A549 (cell line): ENCODE measurements around the gene BRSK2. TPM values are rescaled to one million over a fixed set of nuclear protein-coding genes. Genes with fewer than 3 reads are reported as not detected.

Experiments
- BCL3 ChIP-seq: fragments of >200 bp; sonication (Bioruptor Twin); formaldehyde crosslinking; IDR thresholded peaks from 3 replicates; pipeline ENCODE4 v1.6.1; 2016
- CBX8 ChIP-seq: fragments of 200-600 bp; sonication (generic); IDR thresholded peaks from 2 replicates; pipeline ENCODE4 v1.6.1; 2016
- CHD2 ChIP-seq: fragments of 150-350 bp; IDR thresholded peaks from 2 replicates; pipeline ENCODE4 v1.6.1; 2014; ENCODE audit warnings: low read length; ENCODE audit not compliant: partially characterized antibody
- EP300 ChIP-seq, 2 experiments: fragments of >200 bp; sonication (Bioruptor Twin); formaldehyde crosslinking; IDR thresholded peaks; 2 replicates in 1 of 2; 3 replicates in 1 of 2; pipeline ENCODE4 v1.6.1; 2016 to 2017
- FOSL2 ChIP-seq, 2 experiments: fragments of 450-650 bp in 1 of 2; fragments of >200 bp in 1 of 2; sonication (Bioruptor Twin) in 1 of 2; formaldehyde crosslinking; IDR thresholded peaks; 2 replicates each; pipeline versions ENCODE4 v1.5.0 to v1.6.1; 2016 to 2020; ENCODE audit warnings: mild to moderate bottlenecking in 1 of 2, moderate library complexity in 1 of 2
- HDAC2 ChIP-seq: fragments of 200-600 bp; sonication (generic); IDR thresholded peaks from 2 replicates; pipeline ENCODE4 v1.6.1; 2016
- HEYL ChIP-seq: fragments of 250-450 bp; sonication (Bioruptor Pico); IDR thresholded peaks from 2 replicates; pipeline ENCODE4 v1.8.0; 2021; ENCODE audit warnings: mild to moderate bottlenecking, moderate library complexity
- HMGXB4 ChIP-seq: fragments of 250-450 bp; sonication (Bioruptor Pico); IDR thresholded peaks from 2 replicates; pipeline ENCODE4 v1.5.0; 2021; ENCODE audit warnings: mild to moderate bottlenecking, moderate library complexity, borderline replicate concordance
- HOXB13 ChIP-seq: fragments of 250-450 bp; sonication (Bioruptor Pico); IDR thresholded peaks from 2 replicates; pipeline ENCODE4 v1.5.0; 2020; ENCODE audit warnings: low read depth, mild to moderate bottlenecking, moderate library complexity
- MAFK ChIP-seq: fragments of 450-650 bp; IDR thresholded peaks from 2 replicates; pipeline ENCODE4 v1.6.1; 2014; ENCODE audit not compliant: partially characterized antibody
- MAX ChIP-seq: IDR thresholded peaks from 2 replicates; pipeline ENCODE4 v1.6.1; 2012
- MAZ ChIP-seq: fragments of 150-350 bp; IDR thresholded peaks from 2 replicates; pipeline ENCODE4 v1.6.1; 2014; ENCODE audit warnings: antibody characterized with exemption, low read depth, low read length, borderline replicate concordance
- NR3C1 ChIP-seq: fragments of >200 bp; sonication (Bioruptor Twin); formaldehyde crosslinking; IDR thresholded peaks from 3 replicates; pipeline ENCODE4 v1.6.1; 2017
- POLR2A ChIP-seq: IDR thresholded peaks from 2 replicates; pipeline ENCODE4 v1.6.1; 2012; ENCODE audit warnings: mild to moderate bottlenecking, low read length
- RAD21 ChIP-seq, 2 experiments: fragments of >200 bp in 1 of 2; sonication (Bioruptor Twin) in 1 of 2; formaldehyde crosslinking in 1 of 2; IDR thresholded peaks in 1 of 2; conservative IDR thresholded peaks in 1 of 2; 2 replicates in 1 of 2; 3 replicates in 1 of 2; pipeline ENCODE4 v1.6.1; 2012 to 2018; ENCODE audit warnings: inconsistent platforms in 1 of 2
- RNF2 ChIP-seq: fragments of 200-600 bp; sonication (generic); IDR thresholded peaks from 2 replicates; pipeline ENCODE4 v1.6.1; 2016; ENCODE audit warnings: low read depth, mild to moderate bottlenecking, antibody characterized with exemption, moderate library complexity, borderline replicate concordance
- SMC3 ChIP-seq: fragments of >200 bp; sonication (Bioruptor Twin); formaldehyde crosslinking; IDR thresholded peaks from 3 replicates; pipeline ENCODE4 v1.6.1; 2018; ENCODE audit warnings: inconsistent platforms
- TP53 ChIP-seq: fragments of 250-450 bp; sonication (Bioruptor Pico); IDR thresholded peaks from 2 replicates; pipeline ENCODE4 v1.5.0; 2021; ENCODE audit warnings: mild to moderate bottlenecking, moderate library complexity
- ZNF302 ChIP-seq: fragments of 250-450 bp; sonication (Bioruptor Pico); IDR thresholded peaks from 2 replicates; pipeline ENCODE4 v1.9.0; 2021; ENCODE audit warnings: inconsistent platforms, mild to moderate bottlenecking, moderate library complexity
- polyA plus RNA-seq, 4 experiments: library from polyadenylated mRNA; depleted of rRNA in 3 of 4; stranded (reverse); fragments of >200 nt; fragmentation: RNase III in 1 of 4; extraction: RNeasy Plus Mini Kit Qiagen cat#74134 plus additional on column Dnase treatment in 1 of 4; gene quantifications; 2 replicates in 3 of 4; 3 replicates in 1 of 4; pipeline ENCODE4 v1.2.3, GENCODE V29; 2011 to 2017
- TF ChIP-seq, protein P1 (sequence below): fragments of 250-450 bp; sonication (Bioruptor Pico); IDR thresholded peaks from 2 replicates; pipeline ENCODE4 v1.5.0; 2020; ENCODE audit warnings: low read depth, mild to moderate bottlenecking, moderate library complexity
- TF ChIP-seq, protein P2 (sequence below): fragments of >200 bp; sonication (Bioruptor Twin); formaldehyde crosslinking; IDR thresholded peaks from 3 replicates; pipeline ENCODE4 v1.5.1; 2016
- TF ChIP-seq, protein P3 (sequence below): fragments of 200-600 bp; sonication (generic); IDR thresholded peaks from 2 replicates; pipeline ENCODE4 v1.6.1; 2016; ENCODE audit warnings: antibody characterized with exemption, mild to moderate bottlenecking, moderate library complexity
- TF ChIP-seq, protein P4 (sequence below): IDR thresholded peaks from 2 replicates; pipeline ENCODE4 v1.6.1; 2012; ENCODE audit warnings: low read depth, borderline replicate concordance

BRSK2 gene
- polyA plus RNA-seq, 2 of the 4 experiments (the other 2 are of a cell fraction): 3.8 to 10.1 TPM

GRCh38 chr11:1389103-1389931, 417 bp upstream of the BRSK2 start (continued):
- TF ChIP-seq, protein P1, sequence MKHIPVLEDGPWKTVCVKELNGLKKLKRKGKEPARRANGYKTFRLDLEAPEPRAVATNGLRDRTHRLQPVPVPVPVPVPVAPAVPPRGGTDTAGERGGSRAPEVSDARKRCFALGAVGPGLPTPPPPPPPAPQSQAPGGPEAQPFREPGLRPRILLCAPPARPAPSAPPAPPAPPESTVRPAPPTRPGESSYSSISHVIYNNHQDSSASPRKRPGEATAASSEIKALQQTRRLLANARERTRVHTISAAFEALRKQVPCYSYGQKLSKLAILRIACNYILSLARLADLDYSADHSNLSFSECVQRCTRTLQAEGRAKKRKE (CRISPR knock-in tag): no peak
- no peak for TF ChIP-seq NR3C1
- peak; percentile 89 for TF ChIP-seq POLR2A
- TF ChIP-seq CHD2: no peak
- TF ChIP-seq, protein P2, sequence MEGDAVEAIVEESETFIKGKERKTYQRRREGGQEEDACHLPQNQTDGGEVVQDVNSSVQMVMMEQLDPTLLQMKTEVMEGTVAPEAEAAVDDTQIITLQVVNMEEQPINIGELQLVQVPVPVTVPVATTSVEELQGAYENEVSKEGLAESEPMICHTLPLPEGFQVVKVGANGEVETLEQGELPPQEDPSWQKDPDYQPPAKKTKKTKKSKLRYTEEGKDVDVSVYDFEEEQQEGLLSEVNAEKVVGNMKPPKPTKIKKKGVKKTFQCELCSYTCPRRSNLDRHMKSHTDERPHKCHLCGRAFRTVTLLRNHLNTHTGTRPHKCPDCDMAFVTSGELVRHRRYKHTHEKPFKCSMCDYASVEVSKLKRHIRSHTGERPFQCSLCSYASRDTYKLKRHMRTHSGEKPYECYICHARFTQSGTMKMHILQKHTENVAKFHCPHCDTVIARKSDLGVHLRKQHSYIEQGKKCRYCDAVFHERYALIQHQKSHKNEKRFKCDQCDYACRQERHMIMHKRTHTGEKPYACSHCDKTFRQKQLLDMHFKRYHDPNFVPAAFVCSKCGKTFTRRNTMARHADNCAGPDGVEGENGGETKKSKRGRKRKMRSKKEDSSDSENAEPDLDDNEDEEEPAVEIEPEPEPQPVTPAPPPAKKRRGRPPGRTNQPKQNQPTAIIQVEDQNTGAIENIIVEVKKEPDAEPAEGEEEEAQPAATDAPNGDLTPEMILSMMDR: peak; percentile 31; the same call in 1 of the 3 replicates
- no peak for TF ChIP-seq RNF2
- TF ChIP-seq TP53 (CRISPR knock-in tag): no peak
- peak in 1 of 2 experiments; percentile 40; a peak in 1 of 5 replicates for TF ChIP-seq RAD21 (conservative IDR thresholded peaks at IDR 0.05 in 1 of 2, IDR thresholded peaks at IDR 0.05 in 1 of 2)
- no peak for TF ChIP-seq MAFK
- TF ChIP-seq FOSL2 (IDR thresholded peaks at IDR 0.05): no peak
- TF ChIP-seq FOSL2 (CRISPR knock-in tag; IDR thresholded peaks at IDR 0.05): no peak
- no peak for TF ChIP-seq CBX8
- TF ChIP-seq, protein P3, sequence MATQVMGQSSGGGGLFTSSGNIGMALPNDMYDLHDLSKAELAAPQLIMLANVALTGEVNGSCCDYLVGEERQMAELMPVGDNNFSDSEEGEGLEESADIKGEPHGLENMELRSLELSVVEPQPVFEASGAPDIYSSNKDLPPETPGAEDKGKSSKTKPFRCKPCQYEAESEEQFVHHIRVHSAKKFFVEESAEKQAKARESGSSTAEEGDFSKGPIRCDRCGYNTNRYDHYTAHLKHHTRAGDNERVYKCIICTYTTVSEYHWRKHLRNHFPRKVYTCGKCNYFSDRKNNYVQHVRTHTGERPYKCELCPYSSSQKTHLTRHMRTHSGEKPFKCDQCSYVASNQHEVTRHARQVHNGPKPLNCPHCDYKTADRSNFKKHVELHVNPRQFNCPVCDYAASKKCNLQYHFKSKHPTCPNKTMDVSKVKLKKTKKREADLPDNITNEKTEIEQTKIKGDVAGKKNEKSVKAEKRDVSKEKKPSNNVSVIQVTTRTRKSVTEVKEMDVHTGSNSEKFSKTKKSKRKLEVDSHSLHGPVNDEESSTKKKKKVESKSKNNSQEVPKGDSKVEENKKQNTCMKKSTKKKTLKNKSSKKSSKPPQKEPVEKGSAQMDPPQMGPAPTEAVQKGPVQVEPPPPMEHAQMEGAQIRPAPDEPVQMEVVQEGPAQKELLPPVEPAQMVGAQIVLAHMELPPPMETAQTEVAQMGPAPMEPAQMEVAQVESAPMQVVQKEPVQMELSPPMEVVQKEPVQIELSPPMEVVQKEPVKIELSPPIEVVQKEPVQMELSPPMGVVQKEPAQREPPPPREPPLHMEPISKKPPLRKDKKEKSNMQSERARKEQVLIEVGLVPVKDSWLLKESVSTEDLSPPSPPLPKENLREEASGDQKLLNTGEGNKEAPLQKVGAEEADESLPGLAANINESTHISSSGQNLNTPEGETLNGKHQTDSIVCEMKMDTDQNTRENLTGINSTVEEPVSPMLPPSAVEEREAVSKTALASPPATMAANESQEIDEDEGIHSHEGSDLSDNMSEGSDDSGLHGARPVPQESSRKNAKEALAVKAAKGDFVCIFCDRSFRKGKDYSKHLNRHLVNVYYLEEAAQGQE: no peak
- TF ChIP-seq ZNF302: no peak
- peak; percentile 29; the same call in 1 of the 3 replicates for TF ChIP-seq BCL3
- TF ChIP-seq, protein P4, sequence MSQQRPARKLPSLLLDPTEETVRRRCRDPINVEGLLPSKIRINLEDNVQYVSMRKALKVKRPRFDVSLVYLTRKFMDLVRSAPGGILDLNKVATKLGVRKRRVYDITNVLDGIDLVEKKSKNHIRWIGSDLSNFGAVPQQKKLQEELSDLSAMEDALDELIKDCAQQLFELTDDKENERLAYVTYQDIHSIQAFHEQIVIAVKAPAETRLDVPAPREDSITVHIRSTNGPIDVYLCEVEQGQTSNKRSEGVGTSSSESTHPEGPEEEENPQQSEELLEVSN: peak; percentile 92
- no peak for TF ChIP-seq HOXB13
- peak; percentile 79 for TF ChIP-seq MAX
- TF ChIP-seq HMGXB4: no peak
- 0 out of 3 replicates have a peak, but pooled peaks have one; percentile 14 for TF ChIP-seq SMC3
- no peak for TF ChIP-seq MAZ
- TF ChIP-seq HEYL (CRISPR knock-in tag): no peak
- TF ChIP-seq HDAC2: no peak
- no peak for TF ChIP-seq EP300 (IDR thresholded peaks at IDR 0.05)
